HepG2 (cell line): ENCODE measurements around the gene MNX1. TPM values are rescaled to one million over a fixed set of nuclear protein-coding genes. Genes with fewer than 3 reads are reported as not detected.

ENCODE experiments used
- ATAC-seq: fragments of 200-7000 bp; cut with Tn5 transposase; 3 replicates; pipeline ENCODE4 v1.9.1; 2020; ENCODE audit warnings: mild to moderate bottlenecking, moderate library complexity
- BruUV-seq: library from RNA; stranded (reverse); fragments of 400-500 nt; replicated peaks from 2 replicates; lab custom pipeline; 2021; lab: Mats Ljungman, UMichigan
- CTCF ChIA-PET: fragments of 300-600 bp; formaldehyde crosslinking; extraction: SDS; loops from one replicate; lab custom pipeline; 2021; ENCODE audit warnings: low total read pairs, inconsistent platforms, low intra/inter-chr PET ratio; lab: Yijun Ruan, JAX
- POLR2A ChIA-PET: fragments of 350-600 bp; sonication (Branson Sonifier 250); formaldehyde crosslinking; loops from one replicate; lab custom pipeline; 2020; ENCODE audit warnings: antibody characterized with exemption, inconsistent platforms; lab: Yijun Ruan, JAX
- DNase-seq: peaks from one replicate; pipeline ENCODE4 v3.0.0-alpha.2; 2015; ENCODE audit warnings: low spot score
- FAIRE-seq: peaks from 3 replicates; lab custom pipeline; 2011; peaks lifted over from hg19 to GRCh38; lab: Jason Lieb, UNC
- H2AFZ ChIP-seq: one replicate; pipeline ENCODE4 v1.6.1; 2011; ENCODE audit warnings: low read length, inconsistent platforms
- H3K27ac ChIP-seq: fragments of 300-600 bp; 3 replicates; pipeline ENCODE4 v1.8.0; 2011; ENCODE audit warnings: mixed run types, mild to moderate bottlenecking, mixed read lengths, low read length, inconsistent platforms; ENCODE audit not compliant: insufficient read depth; ENCODE audit errors: extremely low read length
- H3K27me3 ChIP-seq, 2 experiments: fragments of 200-600 bp in 1 of 2; 2 replicates in 1 of 2; 3 replicates in 1 of 2; pipeline versions ENCODE4 v1.6.0 to v1.8.0; 2011; ENCODE audit warnings: low read length in 2 of 2, mild to moderate bottlenecking in 2 of 2, moderate library complexity in 2 of 2, inconsistent platforms in 1 of 2; ENCODE audit not compliant: insufficient read depth in 2 of 2, control insufficient read depth in 1 of 2
- H3K36me3 ChIP-seq, 2 experiments: fragments of 200-600 bp in 1 of 2; replicated peaks in 1 of 2; 2 replicates in 1 of 2; 3 replicates in 1 of 2; pipeline versions ENCODE4 v1.5.1 to v1.8.0; 2011; ENCODE audit warnings: low read length in 2 of 2, inconsistent platforms in 1 of 2; ENCODE audit not compliant: insufficient read depth in 2 of 2, control insufficient read depth in 1 of 2
- H3K4me1 ChIP-seq: 2 replicates; pipeline ENCODE4 v1.5.1; 2012; ENCODE audit warnings: low read length, inconsistent platforms; ENCODE audit not compliant: insufficient read depth
- H3K4me2 ChIP-seq: 2 replicates; pipeline ENCODE4 v1.6.0; 2011; ENCODE audit warnings: low read depth, low read length, inconsistent platforms
- H3K4me3 ChIP-seq, 3 experiments: fragments of 200-600 bp in 1 of 3; sonication (generic), shearing (Covaris generic) in 1 of 3; replicated peaks in 1 of 3; 2 replicates each; pipeline ENCODE4 v1.5.1; 2011 to 2016; ENCODE audit warnings: low read length in 3 of 3, inconsistent platforms in 2 of 3, low read depth in 2 of 3, mild to moderate bottlenecking in 2 of 3, control low read depth in 1 of 3, mixed read lengths in 1 of 3; ENCODE audit not compliant: insufficient read depth in 1 of 3
- H3K79me2 ChIP-seq: one replicate; pipeline ENCODE4 v1.6.1; 2011; ENCODE audit warnings: low read length, inconsistent platforms; ENCODE audit not compliant: insufficient read depth
- H3K9ac ChIP-seq: 2 replicates; pipeline ENCODE4 v1.6.0; 2011; ENCODE audit warnings: mild to moderate bottlenecking, low read depth, low read length, inconsistent platforms; ENCODE audit not compliant: insufficient read depth
- H3K9me3 ChIP-seq: 2 replicates; pipeline ENCODE4 v1.5.1; 2012; ENCODE audit warnings: mild to moderate bottlenecking, low read length
- H4K20me1 ChIP-seq: 2 replicates; pipeline ENCODE4 v1.6.0; 2011; ENCODE audit warnings: inconsistent platforms, mild to moderate bottlenecking, low read length, moderate library complexity; ENCODE audit not compliant: insufficient read depth
- ATF4 ChIP-seq, 2 experiments: fragments of 450-650 bp in 1 of 2; sonication (generic) in 1 of 2; formaldehyde crosslinking; IDR thresholded peaks; 2 replicates each; pipeline versions ENCODE4 v1.5.0 to v1.8.0; 2020 to 2022; ENCODE audit warnings: mild to moderate bottlenecking in 1 of 2, missing genetic modification reagents in 1 of 2
- ATF7 ChIP-seq, 2 experiments: fragments of 450-650 bp in 1 of 2; sonication (generic) in 1 of 2; formaldehyde crosslinking in 1 of 2; IDR thresholded peaks; 2 replicates each; pipeline versions ENCODE4 v1.4.0 to v1.6.1; 2016 to 2020; ENCODE audit warnings: antibody characterized with exemption in 1 of 2, mild to moderate bottlenecking in 1 of 2, missing genetic modification reagents in 1 of 2
- CEBPB ChIP-seq: IDR thresholded peaks from 2 replicates; pipeline ENCODE4 v1.6.1; 2011; ENCODE audit warnings: low read depth, low read length, improper control_type of control experiment, borderline replicate concordance
- CEBPG ChIP-seq: IDR thresholded peaks from 2 replicates; pipeline ENCODE4 v1.6.1; 2016
- GATA4 ChIP-seq: sonication (generic); IDR thresholded peaks from 2 replicates; pipeline ENCODE4 v1.6.1; 2016; ENCODE audit warnings: antibody characterized with exemption, low read depth, borderline replicate concordance
- GLMP ChIP-seq: sonication (generic); formaldehyde crosslinking; IDR thresholded peaks from 2 replicates; pipeline ENCODE4 v1.9.0; 2021; ENCODE audit warnings: missing genetic modification reagents, mild to moderate bottlenecking, borderline replicate concordance
- MNT ChIP-seq: fragments of 450-650 bp; IDR thresholded peaks from 2 replicates; pipeline ENCODE4 v1.6.1; 2016
- STAT6 ChIP-seq: sonication (generic); formaldehyde crosslinking; IDR thresholded peaks from 2 replicates; pipeline ENCODE4 v1.4.0; 2020; ENCODE audit warnings: missing genetic modification reagents, mild to moderate bottlenecking, borderline replicate concordance
- TRIM22 ChIP-seq: fragments of 450-650 bp; IDR thresholded peaks from 2 replicates; pipeline ENCODE4 v1.6.1; 2017
- ZNF326 ChIP-seq: sonication (generic); formaldehyde crosslinking; IDR thresholded peaks from 2 replicates; pipeline ENCODE4 v1.4.0; 2020; ENCODE audit warnings: missing genetic modification reagents, borderline replicate concordance
- WGBS: methylation state at CpG from one replicate; pipeline ENCODE4 v1.1.6; 2017; ENCODE audit warnings: low lambda C conversion rate; 5-methylcytosine and 5-hydroxymethylcytosine counted together
- in situ Hi-C: cut with HindIII; loops from 2 replicates; pipeline ENCODE4 v1.10.0; 2017; ENCODE audit warnings: low pct_unique_long_range_greater_than_20kb; ENCODE audit not compliant: extremely low pct_ligation_motif_present
- intact Hi-C: fragments of 100-400 bp; cut with micrococcal nuclease; formaldehyde crosslinking; loops from one replicate; pipeline ENCODE4 v1.10.0; 2022; ENCODE audit not compliant: unreplicated experiment
- polyA plus RNA-seq, 8 experiments: library from polyadenylated mRNA; depleted of rRNA in 3 of 8; stranded (reverse) in 7 of 8; unstranded in 1 of 8; fragments of >200 nt; fragmentation: Illumina TruSeq in 4 of 8; extraction: Trizol in 4 of 8; gene quantifications; 2 replicates each; pipeline versions ENCODE4 v1.2.1 to v1.2.3, GENCODE V29; 2011 to 2016; ENCODE audit warnings: low read depth in 4 of 8, missing spikeins in 1 of 8, mixed read lengths in 1 of 8; ENCODE audit not compliant: insufficient read depth in 1 of 8
- total RNA-seq, 5 experiments: library from RNA; depleted of rRNA; stranded (reverse); fragments of >200 nt; fragmentation: Illumina TruSeq; extraction: Trizol; gene quantifications; 2 replicates each; pipeline ENCODE4 v1.2.3, GENCODE V29; 2016; ENCODE audit warnings: low read depth in 1 of 5

The MNX1 gene
- total and polyA plus RNA-seq, 2 of the 13 experiments (the other 11 are each of a cell fraction or from before 2014, with no cell fraction given): 0.94 to 6.1 TPM

- TF ChIP-seq MNT (no peak), GLMP (no peak), STAT6 (no peak)
Measured at GRCh38 chr7:157028199-157028903, 17.9 kb upstream of the MNX1 start (continued).

GRCh38 chr7:157027568-157028198 is 17.2 kb upstream of the MNX1 start:
- Histone ChIP-seq H3K79me2 (no peaks in the 10 kb centered on the region), H4K20me1 (no peaks in the 10 kb centered on the region), H3K27me3 (peaks cover 8 to 72% of the 10 kb centered on the region in 2 experiments; a peak in 4 of 5 replicates), H3K36me3 (no peaks in the 10 kb centered on the region), H3K9me3 (no peaks in the 10 kb centered on the region), H3K4me3 (no peak overlapping the region), H3K9ac (no peak overlapping the region), H3K27ac (no peak overlapping the region), H3K4me1 (peaks cover 20% of the 10 kb centered on the region), H2AFZ (no peak overlapping the region), H3K4me2 (no peak overlapping the region)
- intact Hi-C loops: no loop called here
- in situ Hi-C loops: no loop called here
- ChIA-PET CTCF (no interaction called here), POLR2A (no interaction called here)
- 10% methylated on average over 11 of the region's 11 CpGs for whole genome bisulfite sequencing
- ATAC-seq (0 out of 3 replicates have a peak, but pooled peaks have one; percentile 24), FAIRE-seq (no peak), DNase-seq (no peak)
- no TSS peak for BruUV-seq
- TF ChIP-seq TRIM22: no peak
- TF ChIP-seq ATF7 (IDR thresholded peaks at IDR 0.05): 0 out of 2 replicates have a peak, but pooled peaks have one; percentile 20
- no peak for TF ChIP-seq ATF7 (CRISPR knock-in tag; IDR thresholded peaks at IDR 0.05)
- peak; percentile 49 for TF ChIP-seq CEBPG (CRISPR knock-in tag)
- no peak for TF ChIP-seq ZNF326
- peak; percentile 77 for TF ChIP-seq CEBPB
- peak in 1 of 2 experiments; percentile 82; a peak in 2 of 4 replicates for TF ChIP-seq ATF4 (CRISPR knock-in tag; IDR thresholded peaks at IDR 0.05)
- no peak for TF ChIP-seq GATA4
